Fibroblast of lung (primary cell): ENCODE data around the gene SPEF2. TPM values are rescaled to one million over a fixed set of nuclear protein-coding genes. Genes with fewer than 3 reads are reported as not detected.

ENCODE experiments used
- DNase-seq, 2 donors: peaks; one replicate each; pipeline versions ENCODE4 v3.0.0 to v3.0.0-alpha.2; 2010; ENCODE audit warnings: low read depth in 2 of 2
- H2AFZ ChIP-seq: 2 replicates; pipeline ENCODE4 v1.5.1; 2012; ENCODE audit warnings: low read length, control low read depth, inconsistent platforms
- H3K27ac ChIP-seq: 2 replicates; pipeline ENCODE4 v1.5.1; 2011; ENCODE audit warnings: low read length, control low read depth; ENCODE audit not compliant: insufficient read depth
- H3K27me3 ChIP-seq: 2 replicates; pipeline ENCODE4 v1.5.1; 2011; ENCODE audit warnings: mild to moderate bottlenecking, low read length; ENCODE audit not compliant: control insufficient read depth, insufficient read depth
- H3K36me3 ChIP-seq: 2 replicates; pipeline ENCODE4 v1.5.1; 2011; ENCODE audit warnings: low read length; ENCODE audit not compliant: control insufficient read depth, insufficient read depth
- H3K4me1 ChIP-seq: 2 replicates; pipeline ENCODE4 v1.5.1; 2011; ENCODE audit warnings: low read length; ENCODE audit not compliant: control insufficient read depth, insufficient read depth; ENCODE audit errors: extremely low read depth
- H3K4me2 ChIP-seq: 2 replicates; pipeline ENCODE4 v1.5.1; 2011; ENCODE audit warnings: low read length, control low read depth; ENCODE audit not compliant: insufficient read depth; ENCODE audit errors: extremely low read depth
- H3K4me3 ChIP-seq, 4 experiments: fragments of 200-600 bp in 1 of 4; sonication (generic) in 1 of 4; replicated peaks in 1 of 4; 2 replicates each; pipeline ENCODE4 v1.5.1; 2011 to 2016; ENCODE audit warnings: low read length in 4 of 4, low read depth in 3 of 4, mild to moderate bottlenecking in 3 of 4, control low read depth in 2 of 4, inconsistent platforms in 1 of 4, mixed read lengths in 1 of 4; ENCODE audit not compliant: insufficient read depth in 1 of 4; ENCODE audit errors: control extremely low read depth in 1 of 4
- H3K79me2 ChIP-seq: 2 replicates; pipeline ENCODE4 v1.5.1; 2012; ENCODE audit warnings: mild to moderate bottlenecking, low read length, inconsistent platforms; ENCODE audit not compliant: control insufficient read depth, insufficient read depth
- H3K9ac ChIP-seq: 2 replicates; pipeline ENCODE4 v1.5.1; 2011; ENCODE audit warnings: mild to moderate bottlenecking, low read length, control low read depth; ENCODE audit not compliant: insufficient read depth
- H3K9me3 ChIP-seq: 2 replicates; pipeline ENCODE4 v1.5.1; 2012; ENCODE audit warnings: low read depth, low read length; ENCODE audit not compliant: control insufficient read depth, insufficient read depth
- H4K20me1 ChIP-seq: 2 replicates; pipeline ENCODE4 v1.5.1; 2011; ENCODE audit warnings: low read length; ENCODE audit not compliant: control insufficient read depth, insufficient read depth; ENCODE audit errors: extremely low read depth
- EZH2 ChIP-seq: IDR thresholded peaks from 2 replicates; pipeline ENCODE4 v1.5.1; 2012; ENCODE audit warnings: low read length, control low read depth, mild to moderate bottlenecking; ENCODE audit errors: missing control alignments
- polyA plus RNA-seq, 2 donors: library from polyadenylated mRNA; depleted of rRNA in 1 of 2; stranded (reverse) in 1 of 2; unstranded in 1 of 2; fragments of >200 nt; gene quantifications; 2 replicates each; pipeline ENCODE4 v1.2.1, GENCODE V29; 2011 to 2012; ENCODE audit warnings: missing spikeins in 1 of 2
- total RNA-seq: library from RNA; depleted of rRNA; stranded (reverse); fragments of >200 nt; gene quantifications from 2 replicates; pipeline ENCODE4 v1.2.1, GENCODE V29; 2014
- TF ChIP-seq, protein P1 (sequence below), 2 donors: IDR thresholded peaks in 1 of 2; conservative IDR thresholded peaks in 1 of 2; 1 replicate in 1 of 2; 2 replicates in 1 of 2; pipeline ENCODE4 v1.5.1; 2011 to 2012; ENCODE audit warnings: low read length in 2 of 2, control low read depth in 1 of 2, inconsistent platforms in 1 of 2, low read depth in 1 of 2, mild to moderate bottlenecking in 1 of 2

Gene SPEF2
- total and polyA plus RNA-seq, 2 donors (not counting 1 experiment from before 2014, with no cell fraction given): 5.2 to 5.9 TPM

GRCh38 chr5:35861718-35862117 is 244.1 kb downstream of the SPEF2 start:
- Histone ChIP-seq H3K27me3 (no peaks in the 10 kb centered on the region), H4K20me1 (no peaks in the 10 kb centered on the region), H3K4me2 (no peak overlapping the region), H3K36me3 (peaks cover 4% of the 10 kb centered on the region), H3K27ac (no peak overlapping the region), H3K4me1 (peaks cover 12% of the 10 kb centered on the region), H3K79me2 (peaks cover 15% of the 10 kb centered on the region), H3K4me3 (no peak overlapping the region), H3K9me3 (no peaks in the 10 kb centered on the region), H2AFZ (no peak overlapping the region), H3K9ac (no peak overlapping the region)
- TF ChIP-seq, protein P1, sequence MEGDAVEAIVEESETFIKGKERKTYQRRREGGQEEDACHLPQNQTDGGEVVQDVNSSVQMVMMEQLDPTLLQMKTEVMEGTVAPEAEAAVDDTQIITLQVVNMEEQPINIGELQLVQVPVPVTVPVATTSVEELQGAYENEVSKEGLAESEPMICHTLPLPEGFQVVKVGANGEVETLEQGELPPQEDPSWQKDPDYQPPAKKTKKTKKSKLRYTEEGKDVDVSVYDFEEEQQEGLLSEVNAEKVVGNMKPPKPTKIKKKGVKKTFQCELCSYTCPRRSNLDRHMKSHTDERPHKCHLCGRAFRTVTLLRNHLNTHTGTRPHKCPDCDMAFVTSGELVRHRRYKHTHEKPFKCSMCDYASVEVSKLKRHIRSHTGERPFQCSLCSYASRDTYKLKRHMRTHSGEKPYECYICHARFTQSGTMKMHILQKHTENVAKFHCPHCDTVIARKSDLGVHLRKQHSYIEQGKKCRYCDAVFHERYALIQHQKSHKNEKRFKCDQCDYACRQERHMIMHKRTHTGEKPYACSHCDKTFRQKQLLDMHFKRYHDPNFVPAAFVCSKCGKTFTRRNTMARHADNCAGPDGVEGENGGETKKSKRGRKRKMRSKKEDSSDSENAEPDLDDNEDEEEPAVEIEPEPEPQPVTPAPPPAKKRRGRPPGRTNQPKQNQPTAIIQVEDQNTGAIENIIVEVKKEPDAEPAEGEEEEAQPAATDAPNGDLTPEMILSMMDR (conservative IDR thresholded peaks at IDR 0.05 in 1 of 2, IDR thresholded peaks at IDR 0.05 in 1 of 2; ENCODE audit: low read depth in 1 of 2, low read length in 2 of 2): no peak
- TF ChIP-seq EZH2: no peak
- DNase-seq: peak in 1 of 2 donors; percentile 50

GRCh38 chr5:35862126-35862525 is 244.5 kb downstream of the SPEF2 start:
- Histone ChIP-seq H3K9ac (no peak overlapping the region), H3K4me3 (no peak overlapping the region), H3K4me1 (peaks cover 11% of the 10 kb centered on the region), H3K4me2 (no peak overlapping the region), H4K20me1 (no peaks in the 10 kb centered on the region), H3K79me2 (peaks cover 15% of the 10 kb centered on the region), H3K27ac (no peak overlapping the region), H3K9me3 (no peaks in the 10 kb centered on the region), H3K27me3 (no peaks in the 10 kb centered on the region), H3K36me3 (peaks cover 4% of the 10 kb centered on the region), H2AFZ (no peak overlapping the region)
- no peak for DNase-seq
- TF ChIP-seq, protein P1 (conservative IDR thresholded peaks at IDR 0.05 in 1 of 2, IDR thresholded peaks at IDR 0.05 in 1 of 2; ENCODE audit: low read depth in 1 of 2, low read length in 2 of 2): no peak
- no peak for TF ChIP-seq EZH2

DNA sequence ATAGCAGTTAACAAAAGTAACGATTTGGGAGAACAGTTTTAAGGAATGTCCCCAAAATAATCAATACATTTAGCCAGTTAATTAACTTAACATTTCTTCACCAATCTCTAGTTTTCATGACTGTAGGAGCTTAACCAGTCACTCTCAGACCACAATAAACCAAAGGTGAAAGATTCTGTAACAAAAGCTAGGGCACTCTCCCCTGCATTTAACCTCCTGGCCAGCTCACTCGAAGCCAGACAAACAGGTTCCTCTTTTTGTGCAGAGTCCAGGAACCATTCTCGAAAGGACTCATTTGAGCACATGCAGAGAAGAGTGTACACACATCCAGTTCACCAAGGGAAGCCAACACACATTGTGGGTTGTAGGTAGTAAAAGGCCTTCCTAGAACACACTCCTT is 245.5 kb downstream of the SPEF2 start:
- Histone ChIP-seq H3K4me1 (peaks cover 11% of the 10 kb centered on the region), H3K36me3 (peaks cover 4% of the 10 kb centered on the region), H2AFZ (no peak overlapping the region), H3K79me2 (peaks cover 15% of the 10 kb centered on the region), H3K4me2 (no peak overlapping the region), H3K27me3 (no peaks in the 10 kb centered on the region), H3K27ac (no peak overlapping the region), H3K4me3 (no peak overlapping the region), H4K20me1 (no peaks in the 10 kb centered on the region), H3K9me3 (no peaks in the 10 kb centered on the region), H3K9ac (no peak overlapping the region)
- no peak for DNase-seq
- TF ChIP-seq, protein P1 (conservative IDR thresholded peaks at IDR 0.05 in 1 of 2, IDR thresholded peaks at IDR 0.05 in 1 of 2; ENCODE audit: low read depth in 1 of 2, low read length in 2 of 2): no peak
- no peak for TF ChIP-seq EZH2

Other genes starting within 250 kb of the SPEF2 start
- gene IL7R, start 239.0 kb downstream of the SPEF2 start, total RNA-seq: 10.3 and 67.9 TPM in 2 replicates
- 195 and 266 TPM in 2 replicates for gene IL7R, start 239.0 kb downstream of the SPEF2 start, polyA plus RNA-seq